Measurements from ENCODE around the gene ONECUT3.

Gene ONECUT3

DNA sequence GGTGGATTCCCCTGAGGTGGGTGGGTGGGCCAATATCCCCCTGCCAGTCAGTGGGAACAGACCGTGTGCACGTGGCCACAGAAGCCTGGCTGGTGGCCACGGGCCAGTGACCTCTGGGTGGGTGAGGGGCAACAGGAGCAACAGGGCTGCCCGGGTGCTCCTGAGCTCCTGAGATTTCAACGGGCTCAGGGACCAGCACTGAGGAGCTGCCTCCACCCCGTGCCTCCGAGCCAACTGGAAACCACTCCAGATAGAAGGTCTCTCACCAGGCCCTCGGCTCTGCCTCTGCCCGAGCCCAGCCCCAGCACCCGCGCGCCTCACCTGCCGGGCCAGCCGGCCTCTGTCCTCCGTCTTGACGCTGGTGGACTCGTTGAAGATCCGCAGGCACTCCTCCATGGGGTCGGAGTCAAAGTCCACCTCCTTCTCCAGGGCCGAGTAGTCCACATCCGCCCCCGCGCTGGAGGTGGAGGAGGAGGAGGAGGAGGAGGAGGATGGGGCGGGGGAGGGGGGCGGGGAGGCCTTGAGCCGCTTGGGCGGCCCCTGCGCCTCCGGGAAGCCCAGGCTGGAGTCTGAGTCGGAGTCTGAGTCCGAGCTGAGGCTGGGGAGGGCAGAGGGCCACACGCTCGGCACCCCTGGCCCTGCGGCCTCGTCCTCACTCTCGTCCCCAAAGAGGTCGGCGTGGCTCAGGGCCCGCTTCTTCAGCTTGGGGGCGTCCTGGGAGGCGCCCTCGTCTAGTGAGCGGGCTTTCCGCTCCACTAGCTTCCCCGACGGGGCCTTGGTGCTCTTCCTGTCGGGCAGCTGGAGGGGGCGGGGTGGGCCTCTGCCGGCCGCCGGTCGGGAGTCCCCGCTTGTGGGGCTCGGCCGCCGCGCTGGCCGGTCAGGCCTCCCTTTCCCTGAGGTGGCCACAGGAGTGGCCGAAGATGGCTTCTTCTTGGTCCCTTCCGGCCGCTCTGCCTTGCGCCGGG is 73.5 kb downstream of the ONECUT3 start:
- H3K4me1 ChIP-seq (ENCODE audit: insufficient read depth, poor library complexity, severe bottlenecking) = no peaks in the 10 kb centered on the region

DNA sequence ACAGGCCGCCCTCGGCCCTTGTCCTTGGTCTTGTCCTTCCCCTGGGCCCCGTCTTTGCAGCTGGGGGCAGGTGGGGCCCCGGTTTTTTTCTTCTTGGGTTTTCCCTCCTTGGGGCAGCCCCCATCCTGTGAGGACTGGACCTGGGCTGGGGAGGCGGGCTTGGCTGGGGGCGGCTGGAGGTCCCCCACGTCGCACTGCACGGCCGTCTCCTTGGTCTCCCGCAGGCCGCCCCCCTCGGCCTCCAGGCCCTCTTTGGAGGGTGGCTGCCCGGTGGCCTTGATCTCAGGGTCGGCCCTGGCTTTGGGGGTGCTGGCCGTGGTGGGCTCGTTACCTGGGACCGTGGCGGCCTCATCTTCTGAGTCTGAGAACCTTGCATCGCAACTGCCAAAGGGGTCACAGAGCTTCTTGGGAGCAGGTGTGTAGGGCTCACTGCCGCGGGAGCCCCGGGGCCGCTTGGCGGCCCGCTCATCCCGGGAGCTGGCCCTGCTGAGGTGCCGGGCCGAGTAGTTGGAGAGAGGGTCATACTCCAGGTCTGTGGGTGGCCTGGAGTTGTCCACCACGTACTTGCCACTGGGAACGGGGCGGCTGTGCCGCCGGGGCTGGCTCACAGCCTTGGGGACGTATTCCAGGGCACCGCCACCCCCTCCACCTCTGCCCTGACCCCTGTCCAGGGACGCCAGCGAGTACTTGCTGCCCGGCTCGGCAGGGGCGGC is 74.4 kb downstream of the ONECUT3 start:
- Histone ChIP-seq H3K4me1 (ENCODE audit: insufficient read depth, poor library complexity, severe bottlenecking) (no peaks in the 10 kb centered on the region), H3K9me3 (ENCODE audit: severe bottlenecking) (no peaks in the 10 kb centered on the region), H3K27me3 (ENCODE audit: insufficient read depth, poor library complexity, severe bottlenecking) (no peaks in the 10 kb centered on the region), H3K36me3 (ENCODE audit: low read depth) (peaks cover 32% of the 10 kb centered on the region), H3K4me3 (ENCODE audit: severe bottlenecking) (no peak overlapping the region), H3K27ac (ENCODE audit: poor library complexity, severe bottlenecking) (no peak overlapping the region)
- TF ChIP-seq, protein P1, sequence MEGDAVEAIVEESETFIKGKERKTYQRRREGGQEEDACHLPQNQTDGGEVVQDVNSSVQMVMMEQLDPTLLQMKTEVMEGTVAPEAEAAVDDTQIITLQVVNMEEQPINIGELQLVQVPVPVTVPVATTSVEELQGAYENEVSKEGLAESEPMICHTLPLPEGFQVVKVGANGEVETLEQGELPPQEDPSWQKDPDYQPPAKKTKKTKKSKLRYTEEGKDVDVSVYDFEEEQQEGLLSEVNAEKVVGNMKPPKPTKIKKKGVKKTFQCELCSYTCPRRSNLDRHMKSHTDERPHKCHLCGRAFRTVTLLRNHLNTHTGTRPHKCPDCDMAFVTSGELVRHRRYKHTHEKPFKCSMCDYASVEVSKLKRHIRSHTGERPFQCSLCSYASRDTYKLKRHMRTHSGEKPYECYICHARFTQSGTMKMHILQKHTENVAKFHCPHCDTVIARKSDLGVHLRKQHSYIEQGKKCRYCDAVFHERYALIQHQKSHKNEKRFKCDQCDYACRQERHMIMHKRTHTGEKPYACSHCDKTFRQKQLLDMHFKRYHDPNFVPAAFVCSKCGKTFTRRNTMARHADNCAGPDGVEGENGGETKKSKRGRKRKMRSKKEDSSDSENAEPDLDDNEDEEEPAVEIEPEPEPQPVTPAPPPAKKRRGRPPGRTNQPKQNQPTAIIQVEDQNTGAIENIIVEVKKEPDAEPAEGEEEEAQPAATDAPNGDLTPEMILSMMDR (IDR thresholded peaks at IDR 0.05; ENCODE audit: poor library complexity, severe bottlenecking) = no peak
- ATAC-seq (ENCODE audit: low read depth) (no peak), DNase-seq (ENCODE audit: low spot score) (no peak)

More for the DNA sequence above, 73.5 kb downstream of the ONECUT3 start:
- Histone ChIP-seq H3K27ac (ENCODE audit: poor library complexity, severe bottlenecking) (no peak overlapping the region), H3K27me3 (ENCODE audit: insufficient read depth, poor library complexity, severe bottlenecking) (no peaks in the 10 kb centered on the region), H3K9me3 (ENCODE audit: severe bottlenecking) (no peaks in the 10 kb centered on the region), H3K4me3 (ENCODE audit: severe bottlenecking) (no peak overlapping the region), H3K36me3 (ENCODE audit: low read depth) (peaks cover 35% of the 10 kb centered on the region)
- DNase-seq (ENCODE audit: low spot score) (no peak), ATAC-seq (ENCODE audit: low read depth) (no peak)
- TF ChIP-seq, protein P1 (IDR thresholded peaks at IDR 0.05; ENCODE audit: poor library complexity, severe bottlenecking) = no peak

DNA sequence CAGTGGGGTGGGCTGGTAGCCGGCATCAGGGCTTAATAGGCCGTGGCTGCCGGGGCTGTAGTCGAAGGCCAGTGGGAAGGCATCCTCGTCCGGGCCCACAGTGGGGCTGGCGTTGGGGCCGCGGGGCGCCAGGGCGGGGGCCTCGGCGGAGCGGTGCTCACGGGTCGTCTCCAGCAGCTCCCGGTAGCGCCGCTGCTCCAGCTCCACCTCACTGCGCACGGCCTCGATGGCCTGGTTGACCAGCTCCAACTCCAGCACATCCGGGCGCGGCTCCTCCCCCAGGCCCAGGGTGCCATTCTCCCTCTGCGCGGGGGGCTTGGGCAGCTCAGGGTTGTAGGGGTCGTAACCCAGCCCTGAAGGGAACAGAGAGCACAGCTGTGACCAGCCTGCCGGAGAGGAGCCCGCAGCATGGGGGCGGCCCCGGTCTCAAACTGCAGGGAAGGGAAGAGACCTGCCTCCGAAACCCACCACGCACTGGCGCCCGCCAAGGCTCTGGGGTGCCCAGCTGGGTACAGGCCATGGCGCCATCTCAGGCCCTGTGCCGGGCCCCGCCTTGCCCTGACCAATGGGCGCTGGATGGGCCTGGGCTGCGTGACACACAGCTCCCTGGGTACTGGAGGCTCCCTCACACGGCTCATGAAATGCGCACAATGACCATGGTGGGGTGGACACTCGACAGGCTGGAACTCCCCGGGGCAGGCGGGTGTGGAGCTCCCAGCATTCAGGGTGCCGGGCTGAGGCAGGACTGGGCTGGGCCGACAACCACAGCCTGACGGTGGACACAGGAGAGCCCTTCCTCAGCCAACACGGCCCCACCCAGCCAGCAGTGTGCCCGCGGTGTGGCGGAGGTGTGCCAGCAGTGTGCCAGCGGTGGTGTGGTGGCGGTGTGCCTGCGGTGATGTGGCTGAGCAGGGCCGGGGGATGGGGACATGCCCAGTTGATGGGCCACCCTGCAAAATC is 75.3 kb downstream of the ONECUT3 start:
- H3K27me3 ChIP-seq (ENCODE audit: insufficient read depth, poor library complexity, severe bottlenecking) = no peaks in the 10 kb centered on the region
- TF ChIP-seq, protein P1 (IDR thresholded peaks at IDR 0.05; ENCODE audit: poor library complexity, severe bottlenecking) = no peak
- no peaks in the 10 kb centered on the region for H3K9me3 ChIP-seq (ENCODE audit: severe bottlenecking)
- no peak for DNase-seq (ENCODE audit: low spot score)
- no peak overlapping the region for H3K4me3 ChIP-seq (ENCODE audit: severe bottlenecking)
- ATAC-seq (ENCODE audit: low read depth) = peak; percentile 13; the same call in 1 of the 3 replicates
- H3K4me1 ChIP-seq (ENCODE audit: insufficient read depth, poor library complexity, severe bottlenecking) = no peaks in the 10 kb centered on the region
- no peak overlapping the region for H3K27ac ChIP-seq (ENCODE audit: poor library complexity, severe bottlenecking)
- H3K36me3 ChIP-seq (ENCODE audit: low read depth) = peaks cover 26% of the 10 kb centered on the region

DNA sequence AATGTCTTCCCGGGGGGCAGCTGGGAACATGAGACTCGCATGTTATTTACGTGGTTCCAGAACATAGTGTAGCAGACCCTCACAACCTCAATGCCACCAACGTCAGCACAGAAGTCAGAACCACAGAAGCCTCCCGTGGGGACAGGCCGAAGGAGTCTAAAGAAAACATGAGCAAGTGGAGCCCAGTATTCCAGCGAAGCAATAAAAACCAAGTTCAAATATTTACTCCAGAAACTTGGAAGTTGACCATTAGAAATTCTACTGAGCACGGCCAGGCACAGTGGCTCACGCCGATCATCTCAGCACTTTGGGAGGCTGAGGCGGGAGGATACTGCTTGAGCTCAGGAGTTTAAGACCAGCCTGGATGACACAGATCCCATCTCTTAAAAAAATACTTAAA is 76.7 kb downstream of the ONECUT3 start:
- Histone ChIP-seq H3K27me3 (ENCODE audit: insufficient read depth, poor library complexity, severe bottlenecking) (no peaks in the 10 kb centered on the region), H3K36me3 (ENCODE audit: low read depth) (peaks cover 17% of the 10 kb centered on the region), H3K4me3 (ENCODE audit: severe bottlenecking) (no peak overlapping the region), H3K4me1 (ENCODE audit: insufficient read depth, poor library complexity, severe bottlenecking) (no peaks in the 10 kb centered on the region), H3K9me3 (ENCODE audit: severe bottlenecking) (no peaks in the 10 kb centered on the region), H3K27ac (ENCODE audit: poor library complexity, severe bottlenecking) (no peak overlapping the region)
- no peak for DNase-seq (ENCODE audit: low spot score)
- TF ChIP-seq, protein P1 (IDR thresholded peaks at IDR 0.05; ENCODE audit: poor library complexity, severe bottlenecking) = no peak
- no peak for ATAC-seq (ENCODE audit: low read depth)

Measured in RWPE2 (cell line).